ENCODE data around the gene TMC5. TPM values are rescaled to one million over a fixed set of nuclear protein-coding genes. Genes with fewer than 3 reads are reported as not detected.

Gene TMC5
- total and polyA plus RNA-seq, 4 donors: 0.50 to 1.2 (median 0.83) TPM

DNA sequence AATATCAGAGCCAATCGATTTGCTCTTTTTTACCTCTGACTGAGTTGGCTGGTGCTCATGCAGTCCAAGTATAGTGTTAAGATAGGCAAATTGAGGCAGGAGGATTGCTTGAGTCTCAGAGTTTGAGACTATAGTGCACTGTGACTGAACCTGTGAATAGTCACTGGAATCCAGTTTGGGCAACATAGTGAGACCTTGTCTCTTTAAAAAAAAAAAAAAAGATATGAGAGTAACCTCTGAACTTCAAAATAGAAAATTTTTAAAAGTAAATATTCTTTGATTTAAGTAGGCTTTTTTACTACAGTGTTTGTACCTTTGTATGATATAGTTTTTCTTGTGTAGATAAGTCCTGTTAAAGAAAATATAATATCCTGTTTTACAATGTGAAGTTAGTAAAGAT lies 109.5 kb downstream of the TMC5 start (continued):
- TF ChIP-seq REST (IDR thresholded peaks at IDR 0.05): no peak
- no peak for TF ChIP-seq GABPA (IDR thresholded peaks at IDR 0.05 in 1 of 2, conservative IDR thresholded peaks at IDR 0.05 in 1 of 2)
- no peak for TF ChIP-seq TAF1 (conservative IDR thresholded peaks at IDR 0.05)
- no peak for TF ChIP-seq FOXA1 (IDR thresholded peaks at IDR 0.05)
- no peak for TF ChIP-seq EGR1 (IDR thresholded peaks at IDR 0.05; ENCODE audit: low read depth in 2 of 2)
- no peak for TF ChIP-seq YY1 (IDR thresholded peaks at IDR 0.05)
- TF ChIP-seq SP1 (IDR thresholded peaks at IDR 0.05): no peak

GRCh38 chr16:19528666-19529065 lies 111.0 kb downstream of the TMC5 start:
- Histone ChIP-seq H3K9me3 (ENCODE audit: control insufficient read depth in 4 of 4, low read length in 3 of 4) (no peaks in the 10 kb centered on the region), H3K4me1 (ENCODE audit: control insufficient read depth in 4 of 4, insufficient read depth in 4 of 4, low read length in 3 of 4) (peaks cover 0 to 8% (median 8%) of the 10 kb centered on the region in 4 donors), H3K27me3 (ENCODE audit: control insufficient read depth in 4 of 4, insufficient read depth in 4 of 4, low read length in 3 of 4) (no peaks in the 10 kb centered on the region), H3K9ac (ENCODE audit: low read depth in 1 of 2, low read length in 2 of 2) (no peak overlapping the region), H3K4me3 (ENCODE audit: low read depth in 1 of 3, low read length in 3 of 3) (no peak overlapping the region), H3K36me3 (ENCODE audit: control insufficient read depth in 4 of 4, insufficient read depth in 3 of 4, low read depth in 1 of 4, low read length in 3 of 4) (peaks cover 2 to 24% (median 11%) of the 10 kb centered on the region in 4 donors), H3K27ac (ENCODE audit: low read depth in 1 of 2, low read length in 2 of 2) (no peak overlapping the region)
- DNase-seq (ENCODE audit: low spot score): no peak
- 96% methylated on average over 3 of the region's 3 CpGs for WGBS
- TF ChIP-seq, protein P1, sequence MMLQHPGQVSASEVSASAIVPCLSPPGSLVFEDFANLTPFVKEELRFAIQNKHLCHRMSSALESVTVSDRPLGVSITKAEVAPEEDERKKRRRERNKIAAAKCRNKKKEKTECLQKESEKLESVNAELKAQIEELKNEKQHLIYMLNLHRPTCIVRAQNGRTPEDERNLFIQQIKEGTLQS (IDR thresholded peaks at IDR 0.05): no peak
- TF ChIP-seq GABPA (IDR thresholded peaks at IDR 0.05 in 1 of 2, conservative IDR thresholded peaks at IDR 0.05 in 1 of 2): no peak
- TF ChIP-seq HNF4A (conservative IDR thresholded peaks at IDR 0.05): no peak
- no peak for TF ChIP-seq FOXA1 (IDR thresholded peaks at IDR 0.05)
- no peak for TF ChIP-seq MAX (IDR thresholded peaks at IDR 0.05)
- TF ChIP-seq YY1 (IDR thresholded peaks at IDR 0.05): no peak
- no peak for TF ChIP-seq EGR1 (IDR thresholded peaks at IDR 0.05; ENCODE audit: low read depth in 2 of 2)
- TF ChIP-seq SP1 (IDR thresholded peaks at IDR 0.05): no peak
- no peak for TF ChIP-seq FOXA2 (IDR thresholded peaks at IDR 0.05)
- no peak for TF ChIP-seq CTCF (IDR thresholded peaks at IDR 0.05; ENCODE audit: low read depth, low read length, missing input control)
- TF ChIP-seq JUND (IDR thresholded peaks at IDR 0.05): no peak
- no peak for TF ChIP-seq TAF1 (conservative IDR thresholded peaks at IDR 0.05)

GRCh38 chr16:19532601-19533000 lies 114.9 kb downstream of the TMC5 start:
- Histone ChIP-seq H3K9ac (ENCODE audit: low read depth in 1 of 2, low read length in 2 of 2) (no peak overlapping the region), H3K9me3 (ENCODE audit: control insufficient read depth in 4 of 4, low read length in 3 of 4) (no peaks in the 10 kb centered on the region), H3K36me3 (ENCODE audit: control insufficient read depth in 4 of 4, insufficient read depth in 3 of 4, low read depth in 1 of 4, low read length in 3 of 4) (peaks cover 2 to 29% (median 19%) of the 10 kb centered on the region in 4 donors), H3K27ac (ENCODE audit: low read depth in 1 of 2, low read length in 2 of 2) (no peak overlapping the region), H3K4me1 (ENCODE audit: control insufficient read depth in 4 of 4, insufficient read depth in 4 of 4, low read length in 3 of 4) (no peaks in the 10 kb centered on the region), H3K4me3 (ENCODE audit: low read depth in 1 of 3, low read length in 3 of 3) (no peak overlapping the region), H3K27me3 (ENCODE audit: control insufficient read depth in 4 of 4, insufficient read depth in 4 of 4, low read length in 3 of 4) (no peaks in the 10 kb centered on the region)
- WGBS: 91% methylated on average over 1 of the region's 1 CpG
- TF ChIP-seq GABPA (IDR thresholded peaks at IDR 0.05 in 1 of 2, conservative IDR thresholded peaks at IDR 0.05 in 1 of 2) (no peak), MAX (IDR thresholded peaks at IDR 0.05) (no peak), YY1 (IDR thresholded peaks at IDR 0.05) (no peak)
- DNase-seq (ENCODE audit: low spot score): no peak

Measured in liver (tissue), 9 donors.